ENCODE results near the gene MYOCOS.

The MYOCOS gene

GRCh38 chr1:171668372-171668771 is 46.3 kb downstream of the MYOCOS start:
- DNase-seq (ENCODE audit: low read depth, low spot score) = no peak
- ChIA-PET POLR2A (no interaction called here), CTCF (interaction anchor here (1.1 to 1.9 kb wide), 4 partner anchors 13 to 48 kb away, joined by 3 to 8 read pairs (median 7); no protein-coding TSS in a partner anchor)
- no peak overlapping the region for H3K4me3 ChIP-seq (ENCODE audit: low read depth, low read length)
- TF ChIP-seq CTCF (IDR thresholded peaks at IDR 0.05; ENCODE audit: insufficient read depth, low read length, missing control alignments) = no peak

GRCh38 chr1:171670739-171671138 is 48.7 kb downstream of the MYOCOS start:
- DNase-seq (ENCODE audit: low read depth, low spot score) = no peak
- TF ChIP-seq CTCF (IDR thresholded peaks at IDR 0.05; ENCODE audit: insufficient read depth, low read length, missing control alignments) = no peak
- ChIA-PET POLR2A (no interaction called here), CTCF (interaction anchor here (1.0 kb wide), 1 partner anchor 15 kb away, joined by 3 read pairs; no protein-coding TSS in a partner anchor)
- H3K4me3 ChIP-seq (ENCODE audit: low read depth, low read length) = no peak overlapping the region

- ChIA-PET CTCF (no interaction called here), POLR2A (no interaction called here)
- no peak for TF ChIP-seq CTCF (IDR thresholded peaks at IDR 0.05; ENCODE audit: insufficient read depth, low read length, missing control alignments)
- no peak for DNase-seq (ENCODE audit: low read depth, low spot score)
- H3K4me3 ChIP-seq (ENCODE audit: low read depth, low read length) = no peak overlapping the region
Observed at GRCh38 chr1:171674431-171675405, 52.7 kb downstream of the MYOCOS start.

Measured in AG04449 (cell line).